Fibroblast of skin of abdomen (primary cell): ENCODE data around the gene EPO.
"Not testable (repeated sequence)": the region's sequence is repeated elsewhere in the genome, so short reads cannot be mapped to it uniquely, and the experiment has no call there.

Source experiments
- DNase-seq: peaks from one replicate; pipeline ENCODE4 v3.0.0-alpha.2; 2013

Gene EPO

GRCh38 chr7:100683659-100684533 lies 36.4 kb upstream of the EPO start:
- DNase-seq = no peak

GRCh38 chr7:100684534-100685042 lies 35.7 kb upstream of the EPO start:
- no peak for DNase-seq

GRCh38 chr7:100685049-100685605 lies 35.1 kb upstream of the EPO start:
- DNase-seq = no peak

GRCh38 chr7:100685631-100686145 lies 34.6 kb upstream of the EPO start:
- no peak for DNase-seq

- no peak for DNase-seq
Measured at GRCh38 chr7:100686201-100686821, 34.0 kb upstream of the EPO start.

GRCh38 chr7:100686822-100687211 lies 33.5 kb upstream of the EPO start:
- DNase-seq = no peak

- DNase-seq = no peak
Measured at GRCh38 chr7:100687261-100687660, 33.0 kb upstream of the EPO start.

GRCh38 chr7:100687751-100688300 lies 32.4 kb upstream of the EPO start:
- DNase-seq = no peak

- no peak for DNase-seq
Measured at GRCh38 chr7:100688326-100688860, 31.9 kb upstream of the EPO start.

GRCh38 chr7:100689230-100690135 lies 30.8 kb upstream of the EPO start:
- DNase-seq = no peak

- DNase-seq = peak; percentile 64
Measured at GRCh38 chr7:100691676-100692577, 28.3 kb upstream of the EPO start.

- no peak for DNase-seq
Measured at GRCh38 chr7:100692578-100692961, 27.7 kb upstream of the EPO start.

GRCh38 chr7:100693312-100694097 lies 26.8 kb upstream of the EPO start:
- DNase-seq = no peak

GRCh38 chr7:100694098-100694745 lies 26.0 kb upstream of the EPO start, which contains the start of gene GIGYF1:
GIGYF1 (minus strand) TSS chr7:100694250; CDS start chr7:100688238, 6,012 bp downstream.
- DNase-seq = peak; percentile 68

- no peak for DNase-seq
Measured at GRCh38 chr7:100696123-100696521, 24.1 kb upstream of the EPO start.

- DNase-seq = no peak
Measured at GRCh38 chr7:100699018-100699417, 21.2 kb upstream of the EPO start.

- DNase-seq = not testable (repeated sequence)
Measured at GRCh38 chr7:100701089-100701488, 19.2 kb upstream of the EPO start.

- DNase-seq = peak; percentile 67
Measured at GRCh38 chr7:100705320-100705752, 14.9 kb upstream of the EPO start.
